ENCODE measurements around the gene COL23A1.

The COL23A1 gene

GRCh38 chr5:178466342-178466741 is 123.9 kb downstream of the COL23A1 start:
- TF ChIP-seq, protein P1, sequence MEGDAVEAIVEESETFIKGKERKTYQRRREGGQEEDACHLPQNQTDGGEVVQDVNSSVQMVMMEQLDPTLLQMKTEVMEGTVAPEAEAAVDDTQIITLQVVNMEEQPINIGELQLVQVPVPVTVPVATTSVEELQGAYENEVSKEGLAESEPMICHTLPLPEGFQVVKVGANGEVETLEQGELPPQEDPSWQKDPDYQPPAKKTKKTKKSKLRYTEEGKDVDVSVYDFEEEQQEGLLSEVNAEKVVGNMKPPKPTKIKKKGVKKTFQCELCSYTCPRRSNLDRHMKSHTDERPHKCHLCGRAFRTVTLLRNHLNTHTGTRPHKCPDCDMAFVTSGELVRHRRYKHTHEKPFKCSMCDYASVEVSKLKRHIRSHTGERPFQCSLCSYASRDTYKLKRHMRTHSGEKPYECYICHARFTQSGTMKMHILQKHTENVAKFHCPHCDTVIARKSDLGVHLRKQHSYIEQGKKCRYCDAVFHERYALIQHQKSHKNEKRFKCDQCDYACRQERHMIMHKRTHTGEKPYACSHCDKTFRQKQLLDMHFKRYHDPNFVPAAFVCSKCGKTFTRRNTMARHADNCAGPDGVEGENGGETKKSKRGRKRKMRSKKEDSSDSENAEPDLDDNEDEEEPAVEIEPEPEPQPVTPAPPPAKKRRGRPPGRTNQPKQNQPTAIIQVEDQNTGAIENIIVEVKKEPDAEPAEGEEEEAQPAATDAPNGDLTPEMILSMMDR (conservative IDR thresholded peaks at IDR 0.05; ENCODE audit: low read depth, low read length): no peak
- no peak for DNase-seq (ENCODE audit: low read depth)

GRCh38 chr5:178465861-178466288 is 124.3 kb downstream of the COL23A1 start:
- TF ChIP-seq, protein P1 (conservative IDR thresholded peaks at IDR 0.05; ENCODE audit: low read depth, low read length): no peak
- H3K4me3 ChIP-seq (ENCODE audit: low read length): no peak overlapping the region
- DNase-seq (ENCODE audit: low read depth): no peak

More at GRCh38 chr5:178466342-178466741, 123.9 kb downstream of the COL23A1 start:
- H3K4me3 ChIP-seq (ENCODE audit: low read length): no peak overlapping the region

- no peak overlapping the region for H3K4me3 ChIP-seq (ENCODE audit: low read length)
- no peak for DNase-seq (ENCODE audit: low read depth)
- TF ChIP-seq, protein P1 (conservative IDR thresholded peaks at IDR 0.05; ENCODE audit: low read depth, low read length): no peak
Measured at GRCh38 chr5:178465228-178465860, 124.8 kb downstream of the COL23A1 start.

DNA sequence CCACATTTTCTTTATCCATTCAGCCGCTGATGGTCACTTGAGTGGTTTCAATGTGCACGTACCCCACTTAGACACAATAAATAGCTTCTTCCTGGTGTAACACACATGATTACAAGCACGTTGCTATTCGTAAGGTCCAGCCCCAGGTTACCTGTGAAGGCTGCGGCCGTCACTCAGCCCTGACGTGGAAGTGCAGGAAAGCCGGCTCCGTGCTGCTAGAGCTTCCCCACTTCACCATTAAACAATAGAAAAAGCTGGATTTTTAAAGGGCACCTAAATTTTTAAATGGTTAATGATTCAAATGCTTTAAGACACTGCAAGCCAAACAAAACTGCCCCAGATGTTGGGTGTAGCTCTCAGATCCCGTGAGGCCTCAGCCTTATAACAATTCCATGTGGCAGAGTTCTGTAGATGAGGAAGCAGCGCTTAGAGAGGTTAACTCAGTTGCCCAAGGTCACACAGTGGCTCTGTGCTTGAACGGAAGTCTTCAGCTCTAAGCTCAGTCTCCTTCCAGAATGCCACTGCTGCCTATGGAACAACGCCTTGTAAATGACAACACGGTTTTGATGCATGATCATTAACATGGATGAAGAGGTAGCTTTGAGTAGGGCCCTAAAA is 125.7 kb downstream of the COL23A1 start:
- H3K4me3 ChIP-seq (ENCODE audit: low read length): no peak overlapping the region
- DNase-seq (ENCODE audit: low read depth): no peak
- TF ChIP-seq, protein P1 (conservative IDR thresholded peaks at IDR 0.05; ENCODE audit: low read depth, low read length): no peak

DNA sequence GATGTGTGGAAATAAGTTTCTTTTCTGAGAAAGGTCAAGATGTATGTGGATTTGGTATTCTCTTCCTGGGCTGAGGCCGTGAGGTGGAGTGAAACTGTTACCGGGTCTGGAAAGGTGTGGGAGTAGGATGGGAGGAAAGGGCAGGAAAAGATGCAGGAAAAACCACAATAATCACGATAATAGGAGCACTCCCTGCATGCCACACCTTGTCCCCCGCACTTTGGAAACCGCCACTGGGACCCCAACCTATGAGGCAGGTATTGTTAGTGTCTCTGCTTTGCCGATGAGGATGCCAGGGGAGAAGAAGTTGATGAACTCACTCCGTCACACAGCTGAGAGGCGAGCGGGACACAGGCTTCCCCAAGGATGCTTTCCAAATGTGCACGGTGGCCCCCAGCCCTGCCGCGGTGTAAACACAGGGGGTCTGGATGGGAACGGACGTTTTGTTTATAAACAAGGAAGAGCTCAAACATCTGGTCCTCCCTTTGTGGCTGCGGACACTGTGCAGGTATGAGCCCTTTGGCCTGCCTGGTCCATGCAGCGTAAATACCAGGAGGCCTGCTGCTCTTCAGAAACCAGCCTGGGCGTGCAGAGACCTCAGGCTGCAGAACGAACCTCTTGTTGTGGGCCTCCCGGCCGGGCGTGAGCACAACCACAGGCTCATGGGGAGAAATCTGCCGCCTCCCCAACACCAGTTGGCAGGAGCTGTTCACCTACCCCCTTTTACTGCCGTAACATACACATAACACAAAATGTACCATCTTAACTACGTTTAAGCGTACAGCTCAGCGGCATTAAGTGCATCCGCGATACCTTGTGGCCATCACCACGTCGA is 126.7 kb downstream of the COL23A1 start:
- DNase-seq (ENCODE audit: low read depth): no peak
- TF ChIP-seq, protein P1 (conservative IDR thresholded peaks at IDR 0.05; ENCODE audit: low read depth, low read length): no peak
- H3K4me3 ChIP-seq (ENCODE audit: low read length): no peak overlapping the region

GRCh38 chr5:178462816-178463215 is 127.4 kb downstream of the COL23A1 start:
- no peak for DNase-seq (ENCODE audit: low read depth)
- H3K4me3 ChIP-seq (ENCODE audit: low read length): no peak overlapping the region
- TF ChIP-seq, protein P1 (conservative IDR thresholded peaks at IDR 0.05; ENCODE audit: low read depth, low read length): no peak
